ENCODE measurements around the gene GNB1L.

Gene GNB1L

DNA sequence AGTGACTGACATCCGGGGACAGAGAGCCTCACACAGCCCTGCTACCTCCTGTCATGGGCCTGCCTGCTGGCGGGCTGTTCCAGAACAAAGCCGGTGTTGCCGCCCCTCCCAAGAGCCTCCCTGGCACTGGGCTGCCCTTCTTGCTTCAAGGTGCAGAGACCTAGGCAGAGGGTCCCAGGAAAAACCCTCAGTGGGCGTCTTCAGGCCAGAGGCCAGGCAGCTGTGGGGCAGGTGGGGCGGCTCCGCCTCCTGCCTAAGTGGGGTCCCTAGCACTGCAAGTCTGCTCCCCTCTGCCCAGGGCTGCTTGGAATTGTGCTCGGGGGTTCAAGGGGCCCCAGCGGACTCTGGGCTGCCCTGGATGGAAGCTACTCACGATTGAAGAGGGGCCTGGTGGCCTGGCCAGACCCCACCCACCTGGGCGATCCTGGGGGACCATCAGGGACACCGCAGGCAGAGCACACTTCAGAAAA is 20.4 kb upstream of the GNB1L start:
- no CpG with 5 or more reads among the region's 12 CpGs for WGBS (ENCODE audit: insufficient coverage, insufficient read length)
- H3K36me3 ChIP-seq (ENCODE audit: control insufficient read depth, insufficient read depth, low read length): no peaks in the 10 kb centered on the region
- H3K4me1 ChIP-seq (ENCODE audit: control insufficient read depth, insufficient read depth, low read length): peaks cover 9% of the 10 kb centered on the region; the same call in 1 of the 2 replicates
- H3K9me3 ChIP-seq (ENCODE audit: control insufficient read depth, insufficient read depth, low read length): no peaks in the 10 kb centered on the region
- H3K27ac ChIP-seq (ENCODE audit: low read length): no peak overlapping the region
- DNase-seq (ENCODE audit: low read depth, low spot score): no peak
- no peaks in the 10 kb centered on the region for H3K27me3 ChIP-seq (ENCODE audit: control insufficient read depth, insufficient read depth, low read length)
- no peak overlapping the region for H3K4me3 ChIP-seq (ENCODE audit: low read length)

DNA sequence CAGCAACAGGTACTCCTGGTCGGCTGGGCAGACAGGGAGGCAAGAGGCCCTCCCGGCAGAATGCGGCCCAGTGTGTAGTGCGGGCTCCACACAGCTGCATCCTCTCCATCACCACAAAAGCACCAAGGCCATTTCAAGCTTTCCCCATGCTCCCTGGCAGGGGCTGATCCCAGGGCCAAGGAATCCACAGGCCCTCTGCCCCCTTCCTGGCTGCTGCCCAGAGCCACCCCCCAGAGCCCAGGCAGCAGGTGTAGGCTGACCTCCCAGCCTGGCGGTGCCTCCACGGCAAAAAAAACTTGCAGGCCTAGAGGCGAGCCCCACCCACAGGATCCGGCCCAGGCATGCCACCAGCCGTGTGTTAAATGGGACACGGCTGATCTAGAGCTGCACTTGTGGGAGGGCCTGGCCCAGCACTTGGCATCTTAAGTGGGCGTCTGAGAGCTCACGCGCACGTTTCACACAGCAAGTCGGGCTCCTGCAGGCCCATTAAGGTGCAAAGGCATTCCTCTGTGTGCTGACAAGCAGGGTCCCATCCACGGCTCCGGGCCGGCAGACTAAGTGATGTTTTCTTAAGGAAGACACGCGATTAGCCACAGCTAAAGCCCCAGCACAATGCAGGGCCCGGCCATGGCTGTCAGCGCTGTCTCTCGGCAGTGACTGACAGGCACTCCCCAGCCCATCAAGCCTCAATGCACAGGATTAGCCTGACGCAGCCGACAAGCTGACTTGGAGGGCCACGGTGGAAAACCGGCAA is 19.8 kb upstream of the GNB1L start:
- WGBS (ENCODE audit: insufficient coverage, insufficient read length): no CpG with 5 or more reads among the region's 27 CpGs
- no peaks in the 10 kb centered on the region for H3K9me3 ChIP-seq (ENCODE audit: control insufficient read depth, insufficient read depth, low read length)
- H3K27ac ChIP-seq (ENCODE audit: low read length): no peak overlapping the region
- H3K27me3 ChIP-seq (ENCODE audit: control insufficient read depth, insufficient read depth, low read length): no peaks in the 10 kb centered on the region
- no peak for DNase-seq (ENCODE audit: low read depth, low spot score)
- H3K36me3 ChIP-seq (ENCODE audit: control insufficient read depth, insufficient read depth, low read length): no peaks in the 10 kb centered on the region
- no peak overlapping the region for H3K4me3 ChIP-seq (ENCODE audit: low read length)
- H3K4me1 ChIP-seq (ENCODE audit: control insufficient read depth, insufficient read depth, low read length): peaks cover 8% of the 10 kb centered on the region; the same call in 1 of the 2 replicates

DNA sequence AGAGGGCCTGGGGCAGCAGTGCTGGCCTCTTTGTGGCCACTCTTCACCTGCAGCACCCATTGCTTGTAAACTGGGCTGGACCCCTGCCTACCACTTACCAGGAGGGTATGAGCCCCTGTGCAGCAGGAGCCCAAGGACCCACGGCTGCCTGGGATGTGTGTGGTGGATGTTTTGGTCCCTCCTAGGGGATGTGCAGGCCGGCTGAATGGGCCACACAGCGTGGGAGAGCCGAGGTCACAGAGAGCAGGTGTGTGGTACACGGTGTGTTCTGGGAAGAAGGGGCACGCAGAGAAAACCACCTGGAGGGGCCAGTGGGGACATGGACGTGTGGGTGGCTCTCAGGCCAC is 19.3 kb upstream of the GNB1L start:
- Histone ChIP-seq H3K27ac (ENCODE audit: low read length) (no peak overlapping the region), H3K27me3 (ENCODE audit: control insufficient read depth, insufficient read depth, low read length) (no peaks in the 10 kb centered on the region), H3K4me1 (ENCODE audit: control insufficient read depth, insufficient read depth, low read length) (peaks cover 6% of the 10 kb centered on the region; the same call in 1 of the 2 replicates), H3K36me3 (ENCODE audit: control insufficient read depth, insufficient read depth, low read length) (no peaks in the 10 kb centered on the region), H3K4me3 (ENCODE audit: low read length) (no peak overlapping the region), H3K9me3 (ENCODE audit: control insufficient read depth, insufficient read depth, low read length) (no peaks in the 10 kb centered on the region)
- no CpG with 5 or more reads among the region's 7 CpGs for WGBS (ENCODE audit: insufficient coverage, insufficient read length)
- DNase-seq (ENCODE audit: low read depth, low spot score): no peak

DNA sequence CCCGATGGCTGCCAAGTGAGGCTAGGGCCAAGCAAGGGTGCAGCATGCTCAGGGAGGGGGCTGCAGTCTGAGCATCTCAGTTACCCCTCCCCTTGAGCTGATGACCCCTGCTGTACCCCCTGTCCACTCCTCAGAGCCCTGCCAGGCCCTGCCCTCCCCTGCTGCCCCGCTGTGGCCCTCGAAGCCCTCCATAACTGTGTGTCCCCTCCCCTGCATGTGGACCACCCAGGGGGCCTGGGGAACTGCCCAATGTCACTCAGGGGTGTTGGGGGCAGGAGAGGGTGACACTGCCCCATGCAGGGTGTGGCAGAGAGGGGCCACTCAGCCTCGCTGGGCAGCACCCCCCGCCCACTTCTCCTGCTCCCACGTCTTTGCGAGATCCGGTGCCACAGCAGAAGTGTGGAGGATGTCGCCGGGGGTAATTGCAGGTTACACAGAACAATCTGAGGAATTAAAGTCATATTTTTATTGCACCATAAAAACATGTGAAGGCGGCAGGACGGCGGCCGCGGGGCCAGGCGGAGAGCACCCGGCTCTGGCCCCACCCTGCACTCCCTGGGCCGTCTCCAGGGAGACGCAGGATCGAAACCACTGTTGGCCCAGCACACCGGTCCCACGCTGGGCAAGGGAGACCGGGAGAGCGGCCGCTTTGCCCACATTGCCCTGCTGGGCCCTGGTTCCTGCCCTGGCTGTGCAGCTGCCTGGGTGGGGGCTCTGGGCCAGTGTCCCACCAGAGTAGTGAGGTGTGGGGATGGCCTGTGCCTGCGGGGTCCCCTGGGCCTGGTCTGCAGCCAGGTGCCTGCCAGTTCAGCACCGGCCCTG is 18.7 kb upstream of the GNB1L start:
- WGBS (ENCODE audit: insufficient coverage, insufficient read length): no CpG with 5 or more reads among the region's 27 CpGs
- no peaks in the 10 kb centered on the region for H3K27me3 ChIP-seq (ENCODE audit: control insufficient read depth, insufficient read depth, low read length)

DNA sequence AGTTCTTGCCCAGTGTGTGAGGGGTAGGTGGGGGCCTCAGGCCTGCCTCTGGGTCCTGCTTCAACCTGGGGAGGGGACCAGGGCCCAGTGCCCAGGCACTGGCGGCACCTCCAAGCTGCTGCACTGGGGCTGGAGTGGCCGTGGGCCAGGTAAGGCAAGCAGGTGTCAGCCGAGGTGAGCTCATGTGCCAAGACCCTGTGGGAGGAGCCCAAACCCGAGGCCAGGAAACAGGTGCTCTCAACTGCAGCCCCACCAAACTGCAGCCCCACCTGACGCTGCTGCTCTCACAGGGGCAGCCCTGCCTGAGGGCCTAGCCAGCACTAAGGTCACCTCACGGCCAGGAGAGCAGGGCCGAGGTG is 18.1 kb upstream of the GNB1L start:
- Histone ChIP-seq H3K27ac (ENCODE audit: low read length) (no peak overlapping the region), H3K36me3 (ENCODE audit: control insufficient read depth, insufficient read depth, low read length) (no peaks in the 10 kb centered on the region), H3K9me3 (ENCODE audit: control insufficient read depth, insufficient read depth, low read length) (no peaks in the 10 kb centered on the region), H3K4me3 (ENCODE audit: low read length) (no peak overlapping the region), H3K27me3 (ENCODE audit: control insufficient read depth, insufficient read depth, low read length) (no peaks in the 10 kb centered on the region), H3K4me1 (ENCODE audit: control insufficient read depth, insufficient read depth, low read length) (peaks cover 3% of the 10 kb centered on the region; the same call in 1 of the 2 replicates)
- no peak for DNase-seq (ENCODE audit: low read depth, low spot score)
- WGBS (ENCODE audit: insufficient coverage, insufficient read length): no CpG with 5 or more reads among the region's 7 CpGs

More for the DNA sequence above, 18.7 kb upstream of the GNB1L start:
- Histone ChIP-seq H3K36me3 (ENCODE audit: control insufficient read depth, insufficient read depth, low read length) (no peaks in the 10 kb centered on the region), H3K9me3 (ENCODE audit: control insufficient read depth, insufficient read depth, low read length) (no peaks in the 10 kb centered on the region), H3K27ac (ENCODE audit: low read length) (no peak overlapping the region), H3K4me1 (ENCODE audit: control insufficient read depth, insufficient read depth, low read length) (peaks cover 4% of the 10 kb centered on the region; the same call in 1 of the 2 replicates), H3K4me3 (ENCODE audit: low read length) (no peak overlapping the region)
- DNase-seq (ENCODE audit: low read depth, low spot score): no peak

DNA sequence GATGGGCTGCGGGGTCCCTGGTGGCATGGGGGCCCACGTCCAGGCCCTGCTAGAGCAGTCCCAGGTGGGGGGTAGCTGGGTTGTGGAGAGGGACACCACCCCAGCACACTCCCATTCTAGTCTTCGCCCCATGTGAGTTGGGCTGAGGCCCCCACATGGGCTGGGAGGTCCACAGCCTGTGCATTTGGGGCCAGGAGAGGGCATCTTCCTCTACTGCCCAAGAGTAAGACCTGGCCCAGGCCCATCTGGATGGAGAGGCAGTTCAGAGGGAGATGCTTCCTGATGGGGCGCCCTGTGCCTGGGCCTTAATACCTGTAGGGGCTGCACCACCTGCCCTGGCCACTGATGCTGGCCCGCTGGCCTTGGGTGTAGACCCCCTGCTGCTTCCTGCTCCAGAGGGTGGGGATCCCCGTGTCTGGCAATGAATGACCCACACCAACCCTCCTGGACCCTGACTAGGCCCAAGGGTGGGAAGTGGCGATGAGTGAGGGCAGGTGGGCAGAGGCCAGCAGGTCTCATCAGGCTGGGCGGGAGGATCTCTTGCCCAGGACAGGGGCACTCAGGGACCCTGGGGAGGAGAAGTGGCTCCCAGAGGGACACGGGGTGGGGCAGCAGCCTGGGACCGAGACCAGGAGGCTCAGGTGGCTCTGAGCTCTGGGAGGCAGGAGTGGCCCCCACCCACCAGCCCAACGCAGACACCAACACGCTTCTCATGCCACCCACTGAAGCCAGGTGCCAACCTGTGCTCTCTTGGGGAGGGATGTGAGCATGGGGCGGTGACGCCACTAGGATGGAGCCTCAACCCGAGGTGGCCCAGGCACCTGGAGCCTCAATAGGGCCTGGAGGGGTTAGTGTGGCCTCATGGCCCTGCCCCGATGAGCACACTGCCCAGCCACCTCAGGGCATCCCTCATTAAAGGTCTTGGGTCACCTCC is 17.4 kb upstream of the GNB1L start:
- no CpG with 5 or more reads among the region's 16 CpGs for WGBS (ENCODE audit: insufficient coverage, insufficient read length)
- Histone ChIP-seq H3K36me3 (ENCODE audit: control insufficient read depth, insufficient read depth, low read length) (no peaks in the 10 kb centered on the region), H3K9me3 (ENCODE audit: control insufficient read depth, insufficient read depth, low read length) (no peaks in the 10 kb centered on the region), H3K4me1 (ENCODE audit: control insufficient read depth, insufficient read depth, low read length) (peaks cover 3% of the 10 kb centered on the region; the same call in 1 of the 2 replicates), H3K27ac (ENCODE audit: low read length) (no peak overlapping the region), H3K27me3 (ENCODE audit: control insufficient read depth, insufficient read depth, low read length) (no peaks in the 10 kb centered on the region), H3K4me3 (ENCODE audit: low read length) (no peak overlapping the region)
- DNase-seq (ENCODE audit: low read depth, low spot score): no peak

DNA sequence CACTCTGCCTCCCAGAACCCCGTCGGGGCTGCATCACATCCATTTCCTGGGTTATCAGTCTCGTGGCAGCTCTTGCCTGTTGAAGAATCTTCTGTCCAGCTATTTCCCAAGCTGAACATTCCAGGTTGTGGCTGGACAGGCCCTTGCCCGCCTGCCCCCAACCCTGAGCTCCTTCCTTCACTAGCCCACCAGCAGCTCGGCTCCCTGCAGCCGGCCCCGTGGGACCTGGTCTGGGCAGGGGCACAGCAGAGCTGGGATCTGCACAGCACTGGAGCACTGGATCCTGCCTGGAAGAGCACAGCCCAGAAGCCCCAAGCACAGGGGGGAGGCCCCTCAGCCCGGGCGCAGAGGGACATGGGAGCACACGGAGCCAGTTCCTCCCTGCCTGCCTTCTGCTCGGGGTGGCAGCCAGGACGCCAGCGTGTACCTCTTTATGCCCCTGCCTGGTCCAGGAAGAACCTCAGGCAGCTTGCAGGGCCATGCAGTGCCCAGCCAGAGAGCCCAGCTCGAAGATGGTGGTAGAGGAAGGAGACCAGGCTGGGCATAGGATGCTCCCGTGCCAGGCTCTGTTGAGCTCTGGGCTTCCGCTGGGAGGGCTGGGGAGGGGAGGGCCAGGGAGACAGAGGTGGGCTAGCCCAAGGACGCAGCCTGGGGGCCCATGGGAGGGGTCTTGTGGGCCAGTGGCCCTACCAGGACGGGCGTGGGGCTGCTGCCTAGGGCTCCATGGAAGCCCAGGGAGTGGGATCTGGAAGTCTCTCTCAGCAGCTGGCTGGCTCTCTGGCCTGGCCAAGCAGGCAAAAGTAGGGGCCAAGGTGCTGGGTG is 16.6 kb upstream of the GNB1L start:
- no peak for DNase-seq (ENCODE audit: low read depth, low spot score)
- no peak overlapping the region for H3K27ac ChIP-seq (ENCODE audit: low read length)
- no peaks in the 10 kb centered on the region for H3K27me3 ChIP-seq (ENCODE audit: control insufficient read depth, insufficient read depth, low read length)
- no peaks in the 10 kb centered on the region for H3K9me3 ChIP-seq (ENCODE audit: control insufficient read depth, insufficient read depth, low read length)
- peaks cover 3% of the 10 kb centered on the region; the same call in 1 of the 2 replicates for H3K4me1 ChIP-seq (ENCODE audit: control insufficient read depth, insufficient read depth, low read length)
- no peak overlapping the region for H3K4me3 ChIP-seq (ENCODE audit: low read length)
- WGBS (ENCODE audit: insufficient coverage, insufficient read length): no CpG with 5 or more reads among the region's 19 CpGs
- H3K36me3 ChIP-seq (ENCODE audit: control insufficient read depth, insufficient read depth, low read length): no peaks in the 10 kb centered on the region

DNA sequence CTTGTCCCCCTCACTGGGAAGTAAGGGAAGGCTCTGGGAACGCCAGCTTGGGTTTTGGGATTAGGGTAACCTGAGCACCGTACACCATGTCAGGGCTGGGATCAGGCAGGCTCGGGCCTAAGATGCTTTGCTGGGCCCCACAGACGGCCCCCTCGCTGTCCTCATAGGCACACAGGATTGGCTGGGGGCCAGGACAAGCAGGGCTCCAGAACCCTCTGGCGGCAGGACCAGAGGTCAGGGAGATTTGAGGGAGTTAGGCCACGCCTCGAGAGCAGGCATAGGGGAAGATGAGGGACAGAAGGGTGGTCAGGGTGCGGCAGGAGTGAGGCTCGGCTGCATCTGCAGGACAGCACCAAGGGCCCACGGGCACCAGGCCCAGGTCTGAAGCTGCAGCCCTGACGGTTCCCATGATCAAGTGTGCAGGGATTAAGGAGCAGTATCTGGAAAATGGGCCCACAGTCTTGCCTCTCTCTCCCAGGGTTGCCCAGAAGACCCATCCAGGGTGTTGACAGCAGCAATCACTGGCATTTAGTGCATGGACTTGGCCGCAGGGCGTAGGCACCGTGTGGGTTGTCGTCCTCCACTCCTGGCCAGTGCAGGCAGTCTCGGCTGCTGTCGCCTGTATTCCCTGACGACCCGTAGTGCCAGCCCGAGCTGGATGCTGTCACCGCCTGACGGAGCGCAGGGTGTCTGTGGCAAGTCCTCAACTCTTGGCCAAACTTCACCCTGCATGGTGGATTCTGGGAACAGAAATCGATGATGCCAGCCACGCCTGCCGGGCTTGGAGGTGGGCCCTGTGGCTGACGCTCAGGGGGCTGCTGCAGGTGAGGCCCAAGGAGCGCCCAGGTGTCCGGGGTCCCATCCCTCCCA is 15.7 kb upstream of the GNB1L start:
- H3K27me3 ChIP-seq (ENCODE audit: control insufficient read depth, insufficient read depth, low read length): no peaks in the 10 kb centered on the region
- no peak for DNase-seq (ENCODE audit: low read depth, low spot score)
- WGBS (ENCODE audit: insufficient coverage, insufficient read length): no CpG with 5 or more reads among the region's 30 CpGs
- H3K36me3 ChIP-seq (ENCODE audit: control insufficient read depth, insufficient read depth, low read length): no peaks in the 10 kb centered on the region
- peaks cover 3% of the 10 kb centered on the region; the same call in 1 of the 2 replicates for H3K4me1 ChIP-seq (ENCODE audit: control insufficient read depth, insufficient read depth, low read length)
- no peaks in the 10 kb centered on the region for H3K9me3 ChIP-seq (ENCODE audit: control insufficient read depth, insufficient read depth, low read length)
- no peak overlapping the region for H3K27ac ChIP-seq (ENCODE audit: low read length)
- H3K4me3 ChIP-seq (ENCODE audit: low read length): no peak overlapping the region

All from iPS DF 6.9 (cell line).